Skeletal muscle tissue (tissue), 5 donors: Measurements from ENCODE around the gene MFSD12. TPM values are rescaled to one million over a fixed set of nuclear protein-coding genes. Genes with fewer than 3 reads are reported as not detected.
A peak's percentile ranks its signal among the peaks of the same experiment; 100 is the strongest.

Experiments used
- H3K27ac ChIP-seq: one replicate; pipeline ENCODE4 v1.7.0; 2013; ENCODE audit warnings: mild to moderate bottlenecking, low read depth, low read length, inconsistent platforms
- H3K27me3 ChIP-seq, 3 donors: one replicate each; pipeline ENCODE4 v1.7.0; 2013; ENCODE audit warnings: low read length in 3 of 3; ENCODE audit not compliant: control insufficient read depth in 3 of 3, insufficient read depth in 3 of 3
- H3K36me3 ChIP-seq, 3 donors: one replicate each; pipeline ENCODE4 v1.7.0; 2013; ENCODE audit warnings: low read length in 3 of 3; ENCODE audit not compliant: control insufficient read depth in 3 of 3, insufficient read depth in 3 of 3
- H3K4me1 ChIP-seq, 3 donors: one replicate each; pipeline ENCODE4 v1.7.0; 2013; ENCODE audit warnings: low read length in 3 of 3, mild to moderate bottlenecking in 3 of 3; ENCODE audit not compliant: control insufficient read depth in 3 of 3, insufficient read depth in 3 of 3
- H3K4me3 ChIP-seq, 3 donors: one replicate each; pipeline ENCODE4 v1.7.0; 2013; ENCODE audit warnings: low read length in 3 of 3
- H3K9ac ChIP-seq, 3 donors: one replicate each; pipeline ENCODE4 v1.7.0; 2013; ENCODE audit warnings: low read length in 3 of 3, mild to moderate bottlenecking in 3 of 3, moderate library complexity in 2 of 3, low read depth in 1 of 3
- H3K9me3 ChIP-seq, 3 donors: one replicate each; pipeline ENCODE4 v1.7.0; 2013; ENCODE audit warnings: low read length in 3 of 3; ENCODE audit not compliant: control insufficient read depth in 3 of 3
- small RNA-seq: library from RNA; depleted of rRNA; stranded (forward); fragments of <200 nt; gene quantifications from one replicate; pipeline ENCODE3, GENCODE V24; 2014
- total RNA-seq: library from RNA; depleted of rRNA; stranded (reverse); fragments of >200 nt; gene quantifications from one replicate; pipeline ENCODE4 v1.2.3, GENCODE V29; 2014
- donor health status: Osteomylitis.

MFSD12 gene
- total RNA-seq, 1 donor from 2014 or later, result 18.8 TPM

- Histone ChIP-seq H3K4me1 (peaks cover 15 to 25% (median 18%) of the 10 kb centered on the region in 3 donors), H3K27me3 (no peaks in the 10 kb centered on the region), H3K4me3 (peak within 1 kb of the TSS; percentile 98 to 100 (median 98)), H3K9ac (peak within 1 kb of the TSS; percentile 94 to 99 (median 99)), H3K9me3 (no peaks in the 10 kb centered on the region), H3K27ac (peak within 1 kb of the TSS; percentile 94), H3K36me3 (peaks cover 8 to 16% (median 14%) of the 10 kb centered on the region in 3 donors)
Observed at GRCh38 chr19:3500429-3501101, 56.8 kb downstream of the MFSD12 start, which contains the start of gene DOHH. Gene DOHH (minus strand): TSS chr19:3500674. CDS start chr19:3496814, 3,860 bp downstream.

GRCh38 chr19:3499738-3500428 is 57.5 kb downstream of the MFSD12 start:
- Histone ChIP-seq H3K27me3 (no peaks in the 10 kb centered on the region), H3K4me3 (peak overlapping the region; percentile 98 to 100 (median 98)), H3K9ac (peak overlapping the region; percentile 94 to 99 (median 99)), H3K9me3 (no peaks in the 10 kb centered on the region), H3K4me1 (peaks cover 12 to 21% (median 16%) of the 10 kb centered on the region in 3 donors), H3K36me3 (peaks cover 11 to 21% (median 18%) of the 10 kb centered on the region in 3 donors), H3K27ac (peak overlapping the region; percentile 94)

GRCh38 chr19:3497757-3498520 is 59.4 kb downstream of the MFSD12 start:
- Histone ChIP-seq H3K27me3 (no peaks in the 10 kb centered on the region), H3K36me3 (peaks cover 15 to 30% (median 29%) of the 10 kb centered on the region in 3 donors), H3K4me3 (no peak overlapping the region), H3K9ac (no peak overlapping the region), H3K9me3 (no peaks in the 10 kb centered on the region), H3K4me1 (peaks cover 12 to 21% (median 16%) of the 10 kb centered on the region in 3 donors), H3K27ac (no peak overlapping the region)

- H3K27me3 ChIP-seq, result no peaks in the 10 kb centered on the region
- no peak overlapping the region for H3K9ac ChIP-seq
- no peaks in the 10 kb centered on the region for H3K9me3 ChIP-seq
- H3K4me1 ChIP-seq, result peaks cover 12 to 21% (median 16%) of the 10 kb centered on the region in 3 donors
- H3K4me3 ChIP-seq, result no peak overlapping the region
- peaks cover 20 to 36% (median 35%) of the 10 kb centered on the region in 3 donors for H3K36me3 ChIP-seq
- H3K27ac ChIP-seq, result no peak overlapping the region
Observed at GRCh38 chr19:3496392-3497273, 60.8 kb downstream of the MFSD12 start.

GRCh38 chr19:3494559-3494958 is 62.8 kb downstream of the MFSD12 start:
- H3K4me3 ChIP-seq, result no peak overlapping the region
- no peak overlapping the region for H3K9ac ChIP-seq
- H3K36me3 ChIP-seq, result peaks cover 26 to 41% (median 35%) of the 10 kb centered on the region in 3 donors
- no peaks in the 10 kb centered on the region for H3K9me3 ChIP-seq
- no peaks in the 10 kb centered on the region for H3K27me3 ChIP-seq
- H3K4me1 ChIP-seq, result peaks cover 5 to 8% (median 6%) of the 10 kb centered on the region in 3 donors
- H3K27ac ChIP-seq, result no peak overlapping the region

Small RNA genes within 50 kb of the gene (small RNA-seq; reads per million reads assigned to genes)
- gene AC005786.1, result not detected
- not detected for gene RF00212

Other genes with a start within 250 kb of the MFSD12 start
- gene NFIC, start 191.0 kb downstream of the MFSD12 start, total RNA-seq, result 8.4 TPM
- gene SMIM24, start 77.1 kb downstream of the MFSD12 start, total RNA-seq, result not detected
- not detected for gene SMIM44, start 74.1 kb downstream of the MFSD12 start, total RNA-seq
- gene DOHH, start 56.9 kb downstream of the MFSD12 start, total RNA-seq, result 9.4 TPM
- gene FZR1, start 51.3 kb downstream of the MFSD12 start, total RNA-seq, result 14.6 TPM
- gene TEKTIP1, start 18.4 kb downstream of the MFSD12 start, total RNA-seq, result not detected
- gene HMG20B, start 15.4 kb upstream of the MFSD12 start, total RNA-seq, result 28.7 TPM
- not detected for gene GIPC3, start 27.9 kb upstream of the MFSD12 start, total RNA-seq
- gene TBXA2R, start 49.3 kb upstream of the MFSD12 start, total RNA-seq, result under 0.01 TPM
- gene CACTIN, start 69.2 kb upstream of the MFSD12 start, total RNA-seq, result 12.5 TPM
- gene PIP5K1C, start 142.9 kb upstream of the MFSD12 start, total RNA-seq, result 6.3 TPM
- gene TJP3, start 150.8 kb upstream of the MFSD12 start, total RNA-seq, result not detected
- 9.4 TPM for gene APBA3, start 204.1 kb upstream of the MFSD12 start, total RNA-seq
- 34.4 TPM for gene MRPL54, start 205.1 kb upstream of the MFSD12 start, total RNA-seq
- gene RAX2, start 214.6 kb upstream of the MFSD12 start, total RNA-seq, result not detected
- gene MATK, start 228.8 kb upstream of the MFSD12 start, total RNA-seq, result 0.52 TPM